HG03469 (cell line): Measurements from ENCODE around the gene SLC6A6.

Experiments
- ATAC-seq: cut with Tn5 transposase; IDR thresholded peaks from one replicate; pipeline ENCODE4 v1.9.1; 2021; ENCODE audit warnings: mild to moderate bottlenecking, moderate library complexity, moderate number of reproducible peaks; ENCODE audit not compliant: unreplicated experiment

Gene SLC6A6

DNA sequence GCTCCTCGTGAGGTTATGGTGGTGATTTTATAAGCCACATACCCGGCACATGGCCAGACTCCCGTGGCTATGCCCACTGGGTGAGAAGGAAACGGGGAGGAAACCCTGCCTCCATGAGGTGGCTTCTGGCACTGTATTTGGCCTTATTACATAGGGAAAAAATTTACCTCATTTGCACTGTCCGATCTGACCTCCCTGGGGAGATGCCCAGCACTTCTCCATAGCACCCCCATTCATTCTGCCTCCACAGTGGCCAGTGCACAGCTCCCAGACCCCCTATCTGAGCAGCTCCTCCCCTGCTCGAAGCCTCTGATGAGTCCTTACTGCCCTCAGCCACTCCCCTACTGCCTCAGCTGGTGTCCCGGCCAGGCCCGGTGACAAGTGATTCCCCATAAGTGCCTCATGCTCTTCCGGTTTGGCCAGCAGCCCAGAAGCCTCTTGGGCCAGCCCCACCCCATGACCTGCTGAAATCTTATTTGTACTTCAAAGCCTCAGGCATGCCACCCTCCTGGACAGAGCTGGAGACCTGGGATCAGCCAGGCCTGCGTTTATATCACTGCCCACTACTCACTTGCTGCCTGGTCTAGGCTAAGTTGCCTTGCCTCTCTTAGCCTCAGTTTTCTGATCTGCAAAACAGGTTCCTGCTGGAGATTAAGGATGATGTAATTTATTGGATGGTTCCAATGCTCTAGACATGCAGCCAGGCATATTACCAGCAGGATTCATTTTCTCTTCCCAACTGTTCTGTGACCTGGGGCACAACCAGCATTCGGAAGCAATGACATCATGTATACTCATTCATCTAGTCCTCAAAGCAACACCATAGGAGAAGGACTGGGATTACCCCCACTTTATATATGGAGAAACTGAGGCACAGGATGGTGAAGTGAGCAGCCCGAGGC, 30.6 kb upstream of the SLC6A6 start:
- ATAC-seq, result no peak

GRCh38 chr3:14372587-14372986, 29.8 kb upstream of the SLC6A6 start:
- ATAC-seq, result no peak

- ATAC-seq, result no peak
Observed at GRCh38 chr3:14373753-14374376, 28.5 kb upstream of the SLC6A6 start.

DNA sequence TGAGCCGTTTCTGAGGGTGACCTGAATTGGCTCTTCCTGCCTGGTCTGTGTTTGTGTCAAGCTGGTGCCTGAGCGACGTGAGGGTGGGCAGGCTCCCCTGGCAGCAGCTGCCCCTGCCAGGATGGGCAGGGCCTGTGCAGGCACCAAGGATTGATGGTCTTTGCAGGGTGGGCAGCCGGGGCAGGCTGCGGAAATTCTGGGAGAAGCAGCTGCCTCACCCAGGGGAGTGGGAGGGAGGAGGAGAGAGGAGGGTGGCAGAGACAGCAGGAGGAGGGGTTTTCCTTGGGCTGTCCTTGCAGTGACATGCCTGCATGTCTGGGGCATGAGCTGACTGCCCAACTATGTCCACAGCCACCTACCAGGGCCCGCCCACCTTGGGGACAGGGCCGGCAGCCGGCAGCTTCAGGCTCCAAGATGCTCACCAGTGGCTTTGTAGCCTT, 27.9 kb upstream of the SLC6A6 start:
- ATAC-seq, result no peak

DNA sequence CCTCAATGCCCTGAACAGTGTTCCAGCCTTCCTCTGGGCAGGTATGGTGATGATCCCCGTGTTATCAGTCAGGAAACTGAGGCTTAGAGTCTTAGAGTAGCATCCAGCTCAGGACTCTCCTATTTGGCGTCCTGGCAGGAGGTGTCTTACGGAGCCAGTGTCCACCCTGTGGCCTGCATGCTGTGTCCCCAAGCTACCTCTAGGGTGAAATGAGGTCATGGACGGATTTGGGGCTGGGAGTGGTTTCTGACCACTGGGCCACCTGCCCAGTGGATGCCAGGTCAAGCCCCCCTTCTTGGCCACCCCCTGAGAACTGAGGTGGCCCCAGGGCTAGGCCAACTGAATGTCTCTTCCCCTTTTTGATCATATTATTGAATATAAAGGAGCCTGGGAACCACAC, 27.2 kb upstream of the SLC6A6 start:
- no peak for ATAC-seq

DNA sequence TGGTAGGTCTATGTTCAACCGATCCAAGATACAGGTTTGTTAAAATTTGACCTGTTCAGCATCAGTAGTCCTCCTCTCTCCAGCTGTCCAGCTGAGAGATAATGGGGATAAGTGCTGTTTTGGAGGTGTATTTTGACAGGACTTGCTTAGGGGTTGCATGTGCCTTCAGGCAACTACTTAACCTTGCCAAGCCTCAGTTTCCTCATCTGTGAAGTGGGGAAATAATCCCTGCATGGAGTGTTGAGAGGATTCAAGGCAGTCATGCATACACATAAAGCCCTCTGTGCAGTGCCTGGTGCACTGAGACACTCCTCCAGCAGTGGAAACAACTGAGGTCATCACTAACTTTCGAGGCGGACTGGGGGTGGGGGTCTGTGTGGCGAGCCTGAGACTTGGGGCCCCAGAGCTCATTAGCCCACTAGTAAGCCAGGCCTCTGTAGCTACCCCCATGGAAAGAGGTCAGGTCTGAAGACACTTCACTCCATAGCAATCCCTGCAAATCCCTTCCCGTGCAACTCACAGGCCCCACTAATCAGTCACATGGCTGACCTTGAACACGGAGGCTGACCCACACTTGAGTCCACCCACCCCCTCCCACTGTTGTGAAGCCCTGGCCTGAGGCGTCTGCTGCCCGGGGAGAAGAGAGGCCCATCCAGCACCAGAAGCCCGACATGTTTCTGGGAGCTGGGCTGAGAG, 25.9 kb upstream of the SLC6A6 start:
- no peak for ATAC-seq

GRCh38 chr3:14377044-14377837, 25.2 kb upstream of the SLC6A6 start:
- ATAC-seq, result no peak

- ATAC-seq, result no peak
Observed at GRCh38 chr3:14377838-14378169, 24.6 kb upstream of the SLC6A6 start.

GRCh38 chr3:14378415-14378814, 24.0 kb upstream of the SLC6A6 start:
- no peak for ATAC-seq

- no peak for ATAC-seq
Observed at GRCh38 chr3:14379843-14380242, 22.6 kb upstream of the SLC6A6 start.

DNA sequence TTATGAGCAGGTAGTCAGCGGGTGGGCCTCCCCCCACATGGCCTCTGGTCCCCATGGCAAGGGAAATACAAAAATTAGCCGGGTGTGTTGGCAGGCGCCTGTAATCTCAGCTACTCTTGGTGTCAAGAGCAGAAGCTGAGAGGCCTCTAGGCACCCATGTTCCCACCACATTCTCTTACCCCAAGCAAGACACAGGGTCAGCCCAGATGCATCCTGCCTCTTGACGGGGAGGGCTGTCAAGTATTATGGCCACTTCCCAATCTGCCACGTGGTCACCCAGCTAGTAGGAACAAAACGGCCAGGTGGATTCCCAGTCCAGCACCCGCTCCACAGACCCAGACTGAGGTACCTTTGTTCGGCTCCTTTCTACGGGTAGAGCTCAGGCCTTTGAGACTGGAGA, 16.2 kb upstream of the SLC6A6 start:
- ATAC-seq, result no peak

DNA sequence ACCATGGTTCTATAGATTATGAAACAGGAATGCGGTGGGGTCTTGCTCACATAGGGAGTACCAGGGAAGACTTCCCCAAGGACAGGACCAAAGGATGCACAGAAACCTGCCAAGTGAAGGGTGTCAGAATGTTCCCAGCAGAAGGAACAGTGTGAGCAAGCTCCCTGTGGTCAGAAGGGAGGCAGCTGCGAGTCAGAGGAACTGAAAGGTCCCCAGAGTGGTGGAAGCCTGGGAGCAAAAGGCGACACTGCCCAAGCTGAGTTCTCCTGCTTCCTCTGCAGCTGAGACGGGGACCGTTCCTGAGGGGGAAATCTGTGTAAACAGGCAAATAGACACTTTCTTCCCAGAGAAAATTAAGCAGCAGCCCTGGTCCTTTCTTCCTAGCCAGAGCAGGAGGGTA, 14.2 kb upstream of the SLC6A6 start:
- ATAC-seq, result no peak

- no peak for ATAC-seq
Observed at GRCh38 chr3:14389166-14389606, 13.2 kb upstream of the SLC6A6 start.

GRCh38 chr3:14389716-14390115, 12.7 kb upstream of the SLC6A6 start:
- ATAC-seq, result no peak

GRCh38 chr3:14391033-14391432, 11.4 kb upstream of the SLC6A6 start:
- ATAC-seq, result no peak

DNA sequence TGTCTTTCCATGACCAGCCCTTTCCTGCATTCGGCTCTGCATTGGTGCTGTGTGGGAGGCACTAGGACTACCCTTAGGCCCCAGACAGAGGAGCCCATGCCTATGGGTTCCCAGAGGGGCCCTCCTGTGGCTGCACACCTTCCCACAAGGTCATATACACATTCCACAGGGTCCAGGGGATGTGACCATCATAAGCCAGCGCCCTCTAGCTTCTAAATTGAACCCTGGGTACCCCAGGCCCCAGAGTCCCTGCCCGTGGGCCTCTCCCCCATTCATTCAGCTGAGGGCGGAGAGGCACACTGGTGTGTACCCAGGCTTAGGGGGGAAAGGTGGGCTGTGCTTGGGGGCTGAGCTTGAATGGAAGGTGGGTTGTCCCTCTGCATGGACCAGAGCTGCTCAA, 10.2 kb upstream of the SLC6A6 start:
- ATAC-seq, result no peak

- ATAC-seq, result no peak
Observed at GRCh38 chr3:14392803-14393319, 9.5 kb upstream of the SLC6A6 start.

- no peak for ATAC-seq
Observed at GRCh38 chr3:14393440-14394106, 8.8 kb upstream of the SLC6A6 start.

DNA sequence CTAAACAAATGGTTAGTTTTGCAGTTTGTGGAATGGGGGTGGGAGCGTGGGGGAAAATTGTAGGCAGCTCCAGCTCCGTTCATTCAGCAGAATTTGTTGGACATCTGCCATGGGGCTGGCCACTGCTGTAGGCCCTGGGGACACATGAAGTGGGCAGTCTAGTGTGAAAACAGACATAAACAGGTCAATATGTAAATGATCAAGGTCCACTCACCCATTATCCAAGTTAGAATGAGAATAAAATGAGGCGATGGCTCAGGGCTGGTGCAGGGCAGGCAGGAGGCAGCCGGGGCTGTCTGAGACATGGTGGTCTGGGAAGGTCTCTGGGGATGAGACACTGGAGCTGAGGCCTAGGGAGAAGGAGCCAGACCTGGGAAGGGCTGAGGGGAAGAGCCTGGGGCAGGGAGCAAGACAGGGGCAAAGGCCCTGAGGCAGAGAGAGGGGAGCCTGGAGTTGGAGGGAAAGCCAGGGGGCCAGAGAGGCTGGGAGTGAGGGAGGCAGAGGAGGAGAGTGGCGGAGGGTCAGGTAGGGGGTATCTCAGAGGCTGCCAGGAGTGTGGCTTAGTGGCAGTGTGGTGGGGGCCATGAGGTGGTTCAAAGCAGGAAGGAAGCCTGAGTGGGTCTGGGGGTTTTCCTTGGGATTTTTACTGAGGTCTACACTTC, 6.2 kb upstream of the SLC6A6 start:
- no peak for ATAC-seq

DNA sequence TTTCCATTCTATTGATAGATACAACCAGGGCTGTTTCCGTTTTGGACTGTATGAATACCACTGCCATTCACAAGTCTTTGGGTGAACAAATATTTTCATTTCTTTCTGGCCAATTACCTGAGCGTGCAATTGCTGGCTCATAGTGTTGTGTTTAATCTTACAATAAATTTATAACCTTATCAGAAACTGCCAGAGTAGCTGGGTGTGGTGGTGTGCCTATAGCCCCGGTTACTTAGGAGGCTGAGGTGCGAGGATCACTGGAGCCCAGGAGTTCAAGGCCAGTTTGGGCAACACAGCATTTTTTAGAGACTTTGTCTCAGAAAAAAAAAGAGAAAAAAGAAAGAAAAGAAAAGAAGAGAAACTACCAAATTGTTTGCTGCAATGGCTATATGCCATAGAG, 5.4 kb upstream of the SLC6A6 start:
- ATAC-seq, result no peak
